Activated CD8-positive, alpha-beta T cell treated with anti-CD3 and anti-CD28 coated beads for 36 hours (primary cell): ENCODE data around the gene LPA. TPM values are rescaled to one million over a fixed set of nuclear protein-coding genes. Genes with fewer than 3 reads are reported as not detected.
"Not testable (repeated sequence)": the region's sequence is repeated elsewhere in the genome, so short reads cannot be mapped to it uniquely, and the experiment has no call there.

ENCODE experiments used
- ATAC-seq: fragments of 200-7000 bp; cut with Tn5 transposase; one replicate; pipeline ENCODE4 v1.10.0; 2021; ENCODE audit warnings: mild to moderate bottlenecking, moderate library complexity
- CTCF ChIA-PET: fragments of 350-600 bp; sonication (Branson Sonifier 250); formaldehyde crosslinking; loops from one replicate; lab custom pipeline; 2021; ENCODE audit warnings: antibody characterized with exemption; lab: Charles Lee
- POLR2A ChIA-PET: fragments of 350-600 bp; sonication (Branson Sonifier 250); formaldehyde crosslinking; loops from one replicate; lab custom pipeline; 2021; ENCODE audit warnings: antibody characterized with exemption; lab: Charles Lee
- DNase-seq: peaks from one replicate; pipeline ENCODE4 v3.0.0-alpha.2; 2020
- H3K27ac Mint-ChIP-seq: one replicate; pipeline ENCODE4 v1.8.0; 2021; ENCODE audit warnings: mild to moderate bottlenecking, mixed read lengths
- H3K27me3 Mint-ChIP-seq: one replicate; pipeline ENCODE4 v1.8.0; 2021; ENCODE audit warnings: mixed read lengths
- H3K36me3 Mint-ChIP-seq: one replicate; pipeline ENCODE4 v1.8.0; 2021; ENCODE audit warnings: low read depth, mixed read lengths
- H3K4me1 Mint-ChIP-seq: one replicate; pipeline ENCODE4 v1.8.0; 2021; ENCODE audit warnings: low read depth, mixed read lengths
- H3K4me3 Mint-ChIP-seq: one replicate; pipeline ENCODE4 v1.8.0; 2021; ENCODE audit warnings: mild to moderate bottlenecking, moderate library complexity, mixed read lengths
- H3K9me3 Mint-ChIP-seq: one replicate; pipeline ENCODE4 v1.8.0; 2021; ENCODE audit warnings: mixed read lengths
- CTCF ChIP-seq: fragments of 200-600 bp; IDR thresholded peaks from one replicate; pipeline ENCODE4 v1.8.0; 2022; ENCODE audit warnings: antibody characterized with exemption, mild to moderate bottlenecking
- intact Hi-C: fragments of 100-400 bp; cut with micrococcal nuclease; formaldehyde crosslinking; loops from one replicate; pipeline ENCODE4 v1.10.0; 2022
- total RNA-seq, 2 experiments: library from RNA; stranded (reverse); gene quantifications; one replicate each; pipeline ENCODE4 v1.2.3, GENCODE V29; 2021

LPA gene
- total RNA-seq, 2 experiments from 2014 or later, result not detected

- H3K4me1 Mint-ChIP-seq, result no peaks in the 10 kb centered on the region
Observed at GRCh38 chr6:160581406-160581805, 82.7 kb downstream of the LPA start.

GRCh38 chr6:160578515-160578914 lies 85.6 kb downstream of the LPA start:
- CTCF ChIA-PET, H3K36me3 Mint-ChIP-seq, ATAC-seq, intact Hi-C loops, H3K4me1 Mint-ChIP-seq, H3K9me3 Mint-ChIP-seq, H3K4me3 Mint-ChIP-seq, DNase-seq, H3K27ac Mint-ChIP-seq, POLR2A ChIA-PET: not testable (repeated sequence)
- H3K27me3 Mint-ChIP-seq, result peaks cover 16% of the 10 kb centered on the region

More at GRCh38 chr6:160581406-160581805, 82.7 kb downstream of the LPA start:
- TF ChIP-seq CTCF, result no peak
- Mint-ChIP-seq H3K4me3 (no peak overlapping the region), H3K27me3 (peaks cover 24% of the 10 kb centered on the region), H3K27ac (no peak overlapping the region), H3K9me3 (peaks cover 3% of the 10 kb centered on the region), H3K36me3 (no peaks in the 10 kb centered on the region)
- intact Hi-C loops, result no loop called here
- CTCF ChIA-PET, result no interaction called here
- ATAC-seq (no peak), DNase-seq (no peak)
- POLR2A ChIA-PET, result no interaction called here

- Mint-ChIP-seq H3K27me3 (peaks cover 7% of the 10 kb centered on the region), H3K4me3 (no peak overlapping the region), H3K36me3 (no peaks in the 10 kb centered on the region), H3K4me1 (no peaks in the 10 kb centered on the region), H3K9me3 (no peaks in the 10 kb centered on the region), H3K27ac (no peak overlapping the region)
- no peak for TF ChIP-seq CTCF
- POLR2A ChIA-PET, result no interaction called here
- intact Hi-C loops, result no loop called here
- no peak for DNase-seq
- CTCF ChIA-PET, result no interaction called here
- ATAC-seq, result no peak
Observed at GRCh38 chr6:160573943-160574342, 90.1 kb downstream of the LPA start.

- POLR2A ChIA-PET, H3K4me3 Mint-ChIP-seq, H3K36me3 Mint-ChIP-seq, H3K9me3 Mint-ChIP-seq, ATAC-seq, H3K4me1 Mint-ChIP-seq, intact Hi-C loops, CTCF ChIA-PET, H3K27ac Mint-ChIP-seq, DNase-seq: not testable (repeated sequence)
- H3K27me3 Mint-ChIP-seq, result peaks cover 11% of the 10 kb centered on the region
Observed at GRCh38 chr6:160571201-160571600, 92.9 kb downstream of the LPA start.

GRCh38 chr6:160544802-160545201 lies 119.3 kb downstream of the LPA start:
- peaks cover 7% of the 10 kb centered on the region for H3K27me3 Mint-ChIP-seq
- H3K9me3 Mint-ChIP-seq, result no peaks in the 10 kb centered on the region
- no peaks in the 10 kb centered on the region for H3K4me1 Mint-ChIP-seq
- DNase-seq (no peak), ATAC-seq (no peak)
- H3K36me3 Mint-ChIP-seq, result no peaks in the 10 kb centered on the region
- no peak overlapping the region for H3K4me3 Mint-ChIP-seq
- no peak overlapping the region for H3K27ac Mint-ChIP-seq
- intact Hi-C loops, result no loop called here
- CTCF ChIA-PET, result interaction anchor here (2.8 kb wide), 1 partner anchor 11 kb away, joined by 13 read pairs; no protein-coding TSS in a partner anchor
- POLR2A ChIA-PET, result interaction anchor here (0.8 kb wide), 1 partner anchor 46 kb away, joined by 3 read pairs; no protein-coding TSS in a partner anchor
- no peak for TF ChIP-seq CTCF

- ChIA-PET CTCF (interaction anchor here (2.0 to 4.9 kb wide), 3 partner anchors 11 to 16 kb away, joined by 8 to 143 read pairs (median 13); no protein-coding TSS in a partner anchor), POLR2A (interaction anchor here (0.6 kb wide), 1 partner anchor 17 kb away, joined by 4 read pairs; no protein-coding TSS in a partner anchor)
- H3K9me3 Mint-ChIP-seq, result no peaks in the 10 kb centered on the region
- ATAC-seq (no peak), DNase-seq (no peak)
- TF ChIP-seq CTCF, result no peak
- no peaks in the 10 kb centered on the region for H3K36me3 Mint-ChIP-seq
- no peaks in the 10 kb centered on the region for H3K4me1 Mint-ChIP-seq
- no peak overlapping the region for H3K4me3 Mint-ChIP-seq
- H3K27ac Mint-ChIP-seq, result no peak overlapping the region
- intact Hi-C loops, result loop anchor here (1.0 kb wide), 1 partner anchor 79 kb away; no protein-coding TSS in a partner anchor
- H3K27me3 Mint-ChIP-seq, result peaks cover 3% of the 10 kb centered on the region
Observed at GRCh38 chr6:160535270-160535669, 128.8 kb downstream of the LPA start.
